HEK293 (cell line): ENCODE results near the gene TBX6.

Source experiments
- BCL6B ChIP-seq: fragments of 450-650 bp; formaldehyde crosslinking; IDR thresholded peaks from 2 replicates; pipeline ENCODE4 v1.5.1; 2017; ENCODE audit warnings: missing biosample characterization, missing genetic modification characterization
- CTCF ChIP-seq: fragments of 450-650 bp; formaldehyde crosslinking; IDR thresholded peaks from 2 replicates; pipeline ENCODE4 v1.5.1; 2016; ENCODE audit warnings: missing biosample characterization, missing genetic modification characterization
- PATZ1 ChIP-seq: fragments of 450-650 bp; formaldehyde crosslinking; IDR thresholded peaks from 2 replicates; pipeline ENCODE4 v1.5.1; 2016; ENCODE audit warnings: missing biosample characterization, missing genetic modification characterization
- PBX3 ChIP-seq: sonication (generic); formaldehyde crosslinking; IDR thresholded peaks from 2 replicates; pipeline ENCODE4 v1.8.1; 2022; ENCODE audit warnings: mild to moderate bottlenecking, moderate library complexity, missing genetic modification reagents
- SP3 ChIP-seq: fragments of 450-650 bp; formaldehyde crosslinking; IDR thresholded peaks from 2 replicates; pipeline ENCODE4 v1.5.1; 2016; ENCODE audit warnings: missing biosample characterization, missing genetic modification characterization
- ZNF133 ChIP-seq: fragments of 450-650 bp; formaldehyde crosslinking; IDR thresholded peaks from 2 replicates; pipeline ENCODE4 v1.5.1; 2016; ENCODE audit warnings: missing biosample characterization, missing genetic modification characterization
- ZNF211 ChIP-seq: fragments of 450-650 bp; formaldehyde crosslinking; IDR thresholded peaks from 2 replicates; pipeline ENCODE4 v1.5.1; 2016; ENCODE audit warnings: low read depth, missing biosample characterization, missing genetic modification characterization
- ZNF280D ChIP-seq: fragments of 450-650 bp; formaldehyde crosslinking; IDR thresholded peaks from 2 replicates; pipeline ENCODE4 v1.5.1; 2016; ENCODE audit warnings: missing biosample characterization, missing genetic modification characterization
- ZNF292 ChIP-seq: fragments of 450-650 bp; formaldehyde crosslinking; IDR thresholded peaks from 2 replicates; pipeline ENCODE4 v1.5.1; 2016; ENCODE audit warnings: low read depth, missing biosample characterization, missing genetic modification characterization, borderline replicate concordance
- ZNF548 ChIP-seq: fragments of 450-650 bp; formaldehyde crosslinking; IDR thresholded peaks from 2 replicates; pipeline ENCODE4 v1.5.1; 2016; ENCODE audit warnings: missing biosample characterization, missing genetic modification characterization
- ZNF558 ChIP-seq: fragments of 450-650 bp; formaldehyde crosslinking; IDR thresholded peaks from 2 replicates; pipeline ENCODE4 v1.5.1; 2016; ENCODE audit warnings: missing biosample characterization, missing genetic modification characterization
- ZNF600 ChIP-seq: fragments of 450-650 bp; formaldehyde crosslinking; IDR thresholded peaks from 2 replicates; pipeline ENCODE4 v1.5.1; 2016; ENCODE audit warnings: missing biosample characterization, missing genetic modification characterization

GRCh38 chr16:30117768-30118167 lies 26.0 kb upstream of the TBX6 start:
- no peak for TF ChIP-seq CTCF (tag by site-specific recombination)
- TF ChIP-seq ZNF600 (tag by site-specific recombination) = no peak
- TF ChIP-seq BCL6B = no peak
- no peak for TF ChIP-seq ZNF292
- no peak for TF ChIP-seq ZNF133 (tag by site-specific recombination)
- TF ChIP-seq ZNF211 (tag by site-specific recombination) = no peak
- TF ChIP-seq SP3 = no peak
- no peak for TF ChIP-seq PATZ1 (tag by site-specific recombination)
- TF ChIP-seq ZNF548 (tag by site-specific recombination) = no peak
- no peak for TF ChIP-seq ZNF558
- TF ChIP-seq ZNF280D = no peak
- TF ChIP-seq PBX3 (CRISPR knock-in tag) = no peak
